HG03457 (cell line): ENCODE measurements around the gene TMEM108.

Experiments used
- ATAC-seq: cut with Tn5 transposase; IDR thresholded peaks from one replicate; pipeline ENCODE4 v1.9.1; 2021; ENCODE audit warnings: moderate number of reproducible peaks; ENCODE audit not compliant: unreplicated experiment

The TMEM108 gene

GRCh38 chr3:133301731-133302130 is 263.5 kb downstream of the TMEM108 start:
- ATAC-seq, result no peak

- no peak for ATAC-seq
These were observed 265.2 kb downstream of the TMEM108 start for GRCh38 chr3:133303430-133303829.

- ATAC-seq, result no peak
These were observed 279.7 kb downstream of the TMEM108 start for GRCh38 chr3:133317866-133318265.

GRCh38 chr3:133328373-133328772 is 290.2 kb downstream of the TMEM108 start:
- ATAC-seq, result no peak

- ATAC-seq, result no peak
These were observed 291.4 kb downstream of the TMEM108 start for GRCh38 chr3:133329626-133330025.

GRCh38 chr3:133330065-133330464 is 291.9 kb downstream of the TMEM108 start:
- ATAC-seq, result no peak

- no peak for ATAC-seq
These were observed 292.3 kb downstream of the TMEM108 start for GRCh38 chr3:133330522-133330921.

GRCh38 chr3:133354721-133355120 is 316.5 kb downstream of the TMEM108 start:
- no peak for ATAC-seq

- ATAC-seq, result no peak
These were observed 322.3 kb downstream of the TMEM108 start for GRCh38 chr3:133360476-133360875.

- no peak for ATAC-seq
These were observed 322.8 kb downstream of the TMEM108 start for GRCh38 chr3:133361011-133361410.

GRCh38 chr3:133361435-133361834 is 323.2 kb downstream of the TMEM108 start:
- ATAC-seq, result no peak

GRCh38 chr3:133362539-133362938 is 324.3 kb downstream of the TMEM108 start:
- ATAC-seq, result no peak

- ATAC-seq, result no peak
These were observed 326.5 kb downstream of the TMEM108 start for GRCh38 chr3:133364704-133365103.

GRCh38 chr3:133366921-133367320 is 328.7 kb downstream of the TMEM108 start:
- no peak for ATAC-seq

- no peak for ATAC-seq
These were observed 329.2 kb downstream of the TMEM108 start for GRCh38 chr3:133367403-133367802.

GRCh38 chr3:133367956-133368355 is 329.8 kb downstream of the TMEM108 start:
- ATAC-seq, result no peak

- no peak for ATAC-seq
These were observed 330.3 kb downstream of the TMEM108 start for GRCh38 chr3:133368371-133369067.

GRCh38 chr3:133369068-133369440 is 330.9 kb downstream of the TMEM108 start:
- no peak for ATAC-seq

- no peak for ATAC-seq
These were observed 333.0 kb downstream of the TMEM108 start for GRCh38 chr3:133371181-133371580.

- ATAC-seq, result no peak
These were observed 333.5 kb downstream of the TMEM108 start for GRCh38 chr3:133371676-133372075.

- no peak for ATAC-seq
These were observed 336.7 kb downstream of the TMEM108 start for GRCh38 chr3:133374708-133375402.

- no peak for ATAC-seq
These were observed 337.2 kb downstream of the TMEM108 start for GRCh38 chr3:133375403-133375745.

GRCh38 chr3:133376810-133377209 is 338.6 kb downstream of the TMEM108 start:
- ATAC-seq, result no peak
